DMS53 treated with DMSO at 0.1 percent for 48 hours (cell line): ENCODE results near the gene C9orf78.
"Not testable (repeated sequence)": the region's sequence is repeated elsewhere in the genome, so short reads cannot be mapped to it uniquely, and the experiment has no call there.

ENCODE experiments used
- DNase-seq: peaks from one replicate; lab custom pipeline; 2025; ENCODE audit not compliant: unreplicated experiment; lab: John Stamatoyannopoulos, UW

The C9orf78 gene

DNA sequence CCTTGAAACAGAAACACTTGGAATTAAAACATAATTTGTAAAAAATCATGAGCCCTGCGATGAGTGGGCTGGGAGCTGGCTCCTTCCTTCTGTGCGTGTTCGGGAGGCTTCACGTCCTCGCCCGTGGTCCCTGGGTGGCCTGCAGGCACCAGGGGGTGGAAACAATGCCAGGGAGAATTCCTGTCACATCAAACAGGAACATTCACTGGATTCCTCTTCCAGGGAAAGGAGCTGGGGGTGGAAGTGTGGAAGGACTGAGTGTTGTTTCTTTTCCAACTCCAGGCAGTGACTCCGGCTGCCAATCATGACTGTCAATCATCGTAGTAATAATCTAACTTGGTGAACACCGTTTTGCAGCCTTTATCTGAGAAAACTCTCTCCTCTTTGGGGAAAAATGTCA lies 21.4 kb downstream of the C9orf78 start:
- DNase-seq = no peak

DNA sequence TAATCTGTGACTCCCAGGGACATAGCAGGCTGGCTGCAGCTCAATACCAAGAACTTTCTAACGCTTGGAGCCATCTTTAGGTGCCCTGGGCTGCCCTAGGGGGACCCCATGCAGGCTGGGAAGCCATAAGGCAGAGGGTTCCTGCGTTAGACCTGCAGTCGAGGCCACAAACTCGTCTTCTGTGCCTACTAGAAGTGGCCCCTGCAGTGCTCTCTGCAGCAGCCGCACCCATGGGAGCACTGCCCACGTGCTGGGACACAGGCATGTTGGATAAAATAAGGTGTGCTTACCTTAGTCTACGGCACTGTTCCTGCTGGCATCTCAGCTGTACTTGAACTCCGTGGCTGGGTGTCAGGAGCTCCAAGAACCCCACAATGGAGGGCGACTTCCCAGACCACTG lies 22.7 kb downstream of the C9orf78 start:
- DNase-seq = no peak

DNA sequence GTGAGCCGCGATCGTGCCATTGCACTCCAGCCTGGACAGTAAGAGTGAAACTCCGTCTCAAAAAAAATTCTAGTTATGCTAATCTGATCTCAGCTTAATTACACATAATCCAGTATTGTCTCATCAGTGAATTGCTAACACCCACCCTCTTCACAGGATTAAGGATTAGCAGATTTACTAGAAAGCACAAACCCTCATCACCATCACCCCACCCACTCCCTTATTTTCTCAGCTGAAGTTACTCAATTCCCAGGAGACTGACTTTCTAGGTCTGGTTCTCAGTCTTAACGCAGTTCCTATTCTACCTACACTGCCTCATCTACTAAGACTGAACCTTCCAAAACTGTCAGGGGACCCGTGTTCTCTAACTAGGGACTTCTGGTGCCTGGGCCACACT lies 23.1 kb downstream of the C9orf78 start:
- no peak for DNase-seq

DNA sequence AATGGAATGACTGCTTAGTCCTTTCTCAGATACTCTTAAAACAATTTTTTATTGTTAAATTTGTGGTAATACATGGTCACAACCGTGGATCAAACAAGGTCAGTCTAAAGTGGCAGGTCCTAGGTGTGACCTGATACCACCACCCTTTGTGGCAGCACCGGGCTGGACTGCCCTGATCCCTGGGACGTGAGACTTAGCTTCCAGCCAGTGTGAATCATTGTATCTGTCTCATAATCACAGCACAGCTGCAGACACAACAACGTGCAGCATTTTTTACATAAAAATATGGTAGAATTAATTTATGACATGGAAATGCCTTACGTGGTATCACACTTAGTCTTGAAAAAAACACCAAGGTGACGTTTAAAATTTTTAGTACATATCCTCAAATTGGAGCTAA lies 24.3 kb downstream of the C9orf78 start:
- no peak for DNase-seq

DNA sequence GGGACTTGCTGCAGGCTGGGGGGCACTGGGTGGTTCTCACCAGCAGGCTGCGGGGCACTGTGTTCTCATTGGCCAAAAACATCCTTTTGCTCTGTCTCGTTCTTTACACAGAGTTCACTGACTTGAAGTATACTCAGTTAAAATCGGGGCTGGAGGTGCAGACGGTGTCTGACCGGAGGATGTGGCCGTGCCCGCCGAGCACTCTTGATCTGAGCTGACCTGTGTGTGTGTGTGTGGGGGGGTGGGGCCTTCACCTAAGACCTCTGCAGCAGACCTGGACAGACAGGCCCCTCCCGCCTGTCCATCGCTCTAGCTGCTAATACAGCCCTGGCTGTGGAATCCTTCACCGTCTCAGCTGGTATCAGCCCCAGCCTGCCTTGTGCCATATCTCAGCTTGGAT lies 25.0 kb downstream of the C9orf78 start:
- DNase-seq = no peak

DNA sequence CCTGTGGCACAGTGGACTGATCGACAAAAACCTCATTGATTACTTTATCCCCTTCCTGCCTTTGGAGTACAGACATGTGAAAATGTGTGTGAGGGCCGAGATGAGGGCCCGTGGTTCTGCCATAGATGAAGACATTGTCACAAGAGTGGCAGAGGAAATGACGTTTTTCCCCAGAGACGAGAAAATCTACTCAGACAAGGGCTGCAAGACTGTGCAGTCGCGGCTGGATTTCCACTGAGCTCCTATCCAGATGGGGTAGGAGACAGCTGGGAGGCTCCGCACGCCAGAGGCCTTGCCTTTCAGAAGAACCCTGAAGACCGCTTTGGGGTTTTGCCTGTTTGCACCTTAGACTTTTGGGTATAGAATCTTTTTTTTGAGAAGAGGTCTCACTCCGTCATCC lies 25.7 kb downstream of the C9orf78 start:
- DNase-seq = no peak

DNA sequence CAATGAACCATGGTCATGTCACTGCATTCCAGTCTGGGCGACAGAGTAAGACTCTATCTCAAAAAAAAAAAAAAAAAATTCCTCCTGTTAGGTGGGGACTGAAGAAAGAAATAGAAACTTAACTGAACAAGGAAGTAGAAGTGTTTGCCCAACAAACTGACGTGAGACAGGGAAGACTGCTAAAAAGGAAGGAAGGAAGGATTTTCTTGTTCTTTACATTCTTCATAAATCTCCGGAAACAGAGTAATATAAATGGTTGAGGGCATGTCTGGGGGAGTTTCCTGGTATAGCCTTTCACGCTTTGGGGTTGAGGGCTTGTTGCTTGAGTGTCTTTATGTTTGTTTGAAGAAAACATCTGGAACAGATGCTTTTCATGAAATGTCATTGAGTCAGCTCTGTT lies 29.0 kb downstream of the C9orf78 start:
- DNase-seq = no peak

DNA sequence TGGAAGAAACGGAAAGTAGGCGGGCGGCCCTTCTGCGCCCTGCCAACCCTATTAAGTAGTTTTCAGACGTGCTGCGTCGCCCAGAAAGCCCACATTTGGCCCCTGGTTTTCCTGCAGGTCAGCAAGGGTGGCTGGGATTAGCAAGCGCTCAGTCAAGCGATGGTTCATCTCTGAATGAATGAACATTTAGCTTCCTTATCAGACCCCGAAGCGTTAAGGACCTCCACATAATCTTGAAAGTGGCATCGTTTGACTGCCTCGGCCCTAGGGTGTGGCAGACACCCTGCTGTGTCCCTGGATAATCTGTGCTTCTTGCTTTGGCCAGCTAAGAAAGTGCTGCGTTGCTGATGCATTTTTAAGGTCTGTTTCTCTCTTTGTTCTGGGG lies 31.4 kb downstream of the C9orf78 start:
- DNase-seq = no peak

DNA sequence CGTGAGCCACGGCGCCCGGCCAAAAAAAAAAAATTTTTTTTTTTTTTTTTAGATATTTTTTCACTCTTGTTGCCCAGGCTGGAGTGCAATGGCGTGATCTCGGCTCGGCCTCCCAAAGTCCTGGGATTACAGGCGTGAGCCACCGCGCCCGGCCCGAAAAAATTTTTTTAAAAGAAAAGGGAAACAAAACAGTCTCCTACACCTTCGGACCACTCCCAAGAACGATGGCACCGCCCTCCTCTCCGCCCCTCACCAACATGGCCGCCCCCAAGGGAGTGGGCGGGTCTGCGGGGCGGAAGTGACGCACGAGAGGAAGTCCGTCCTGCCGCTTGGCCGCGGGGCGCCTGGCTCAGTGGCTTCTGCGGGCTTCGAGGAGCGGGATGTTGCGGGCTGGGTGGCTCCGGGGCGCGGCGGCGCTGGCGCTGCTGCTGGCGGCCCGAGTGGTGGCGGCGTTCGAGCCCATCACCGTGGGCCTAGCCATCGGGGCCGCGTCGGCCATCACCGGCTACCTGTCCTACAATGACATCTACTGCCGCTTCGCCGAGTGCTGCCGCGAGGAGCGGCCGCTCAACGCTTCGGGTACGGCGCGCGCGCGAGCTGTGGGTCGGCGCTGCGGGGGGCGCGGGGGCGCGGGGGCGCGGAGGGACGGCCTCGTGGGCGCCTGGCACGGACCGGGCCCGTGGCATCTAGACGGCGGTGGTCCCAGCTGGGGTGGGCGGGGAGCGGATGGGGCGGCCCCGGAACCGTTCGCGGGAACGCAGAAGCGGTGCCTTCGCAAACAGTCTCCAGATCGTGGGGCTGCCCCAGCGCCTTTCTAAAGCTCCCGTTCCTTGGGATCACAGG lies 32.0 kb downstream of the C9orf78 start, which contains the start of gene TOR1B:
Gene TOR1B, plus strand, starts transcription at position 352 of the 843 bp plus-strand sequence. Its CDS starts 29 bp downstream, at position 381.
- DNase-seq = peak; percentile 67

DNA sequence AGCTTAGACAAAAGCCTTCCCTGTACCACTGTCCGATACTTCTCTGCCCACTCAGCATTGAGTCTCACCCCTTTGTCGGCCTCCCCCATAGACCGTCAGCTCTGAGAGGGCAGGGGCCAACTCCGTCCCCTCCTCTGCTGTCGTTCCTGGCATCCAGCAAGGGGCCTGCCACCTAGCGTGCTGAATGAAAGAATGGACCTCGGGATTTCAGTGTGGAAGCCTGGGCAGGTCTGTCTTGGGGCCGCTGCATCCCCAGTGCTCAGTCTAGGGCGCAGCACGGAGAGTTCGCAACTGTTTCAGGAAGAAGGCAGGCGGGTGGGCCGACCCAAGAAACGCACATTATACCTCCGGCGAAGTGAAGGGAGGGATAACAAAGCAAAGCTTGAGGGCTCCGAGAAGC lies 33.6 kb downstream of the C9orf78 start:
- DNase-seq = no peak

DNA sequence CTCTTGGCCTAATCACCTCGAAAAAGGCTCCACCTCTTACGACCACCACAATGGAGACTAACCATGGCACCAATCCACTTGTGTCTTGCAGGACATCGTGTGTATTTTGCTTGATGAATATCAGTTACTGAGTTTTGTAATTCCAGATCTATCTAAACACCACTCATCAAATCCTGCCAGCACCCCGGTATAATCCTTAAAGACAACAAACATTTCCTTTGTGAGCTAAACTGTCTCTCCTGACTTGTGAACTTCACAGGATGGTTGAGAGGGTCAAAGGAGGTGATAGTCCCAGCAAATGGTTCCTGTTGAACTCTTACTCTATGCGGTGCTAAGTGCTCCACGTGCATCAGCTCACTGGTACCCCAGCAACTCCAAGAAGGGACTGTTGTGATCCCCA lies 36.1 kb downstream of the C9orf78 start:
- DNase-seq = no peak

DNA sequence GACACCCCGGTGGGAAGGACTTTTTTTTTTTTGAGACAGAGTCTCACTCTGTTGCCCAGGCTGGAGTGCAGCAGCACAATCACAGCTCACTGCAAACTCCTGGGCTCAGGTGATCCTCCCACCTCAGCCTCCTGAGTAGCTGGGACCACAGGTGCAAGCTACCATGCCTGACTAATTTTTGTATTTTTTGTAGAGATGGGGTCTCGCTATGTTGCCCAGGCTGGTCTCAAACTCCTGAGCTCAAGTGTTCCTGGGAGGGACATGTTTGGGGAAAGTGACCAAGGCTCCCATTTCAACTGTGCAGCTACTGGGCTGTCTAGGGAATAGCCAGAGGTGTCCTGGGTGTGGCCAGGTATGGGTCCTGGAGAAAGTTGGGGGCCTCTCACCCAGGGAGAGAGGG lies 39.0 kb downstream of the C9orf78 start:
- not testable (repeated sequence) for DNase-seq

DNA sequence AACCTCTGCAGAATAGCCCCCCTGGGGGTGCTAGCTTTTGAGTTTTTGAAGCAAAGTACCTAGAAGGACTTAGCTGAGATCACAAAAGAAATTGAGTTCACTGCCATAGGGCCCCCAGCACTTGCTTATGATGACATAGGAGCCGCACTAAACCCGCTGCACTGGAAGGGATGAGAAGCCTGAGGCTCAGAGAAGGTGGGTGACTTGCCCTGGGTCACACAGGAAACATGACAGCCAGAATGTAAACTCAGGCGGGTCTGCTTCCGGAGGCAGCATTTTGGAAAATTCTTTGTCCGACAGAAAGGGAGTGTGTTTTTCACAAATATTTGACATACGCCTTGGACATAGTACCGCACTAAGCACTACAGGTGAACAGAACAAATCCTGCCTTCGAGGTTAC lies 40.5 kb downstream of the C9orf78 start:
- DNase-seq = no peak

DNA sequence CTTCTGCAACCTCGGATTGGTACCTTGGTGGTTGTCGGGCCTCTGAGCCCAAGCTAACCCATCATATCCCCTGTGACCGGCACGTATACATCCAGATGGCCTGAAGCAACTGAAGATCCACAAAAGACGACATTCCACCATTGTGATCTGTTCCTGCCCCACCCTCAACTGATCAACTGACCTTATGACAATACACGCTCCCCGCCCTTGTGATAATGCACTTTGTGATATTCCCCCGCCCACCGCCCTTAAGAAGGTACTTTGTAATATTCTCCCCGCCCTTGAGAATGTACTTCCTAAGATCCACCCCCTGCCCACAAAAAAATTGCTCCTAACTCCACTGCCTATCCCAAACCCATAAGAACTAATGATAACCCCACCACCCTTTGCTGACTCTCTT lies 48.6 kb downstream of the C9orf78 start:
- no peak for DNase-seq

DNA sequence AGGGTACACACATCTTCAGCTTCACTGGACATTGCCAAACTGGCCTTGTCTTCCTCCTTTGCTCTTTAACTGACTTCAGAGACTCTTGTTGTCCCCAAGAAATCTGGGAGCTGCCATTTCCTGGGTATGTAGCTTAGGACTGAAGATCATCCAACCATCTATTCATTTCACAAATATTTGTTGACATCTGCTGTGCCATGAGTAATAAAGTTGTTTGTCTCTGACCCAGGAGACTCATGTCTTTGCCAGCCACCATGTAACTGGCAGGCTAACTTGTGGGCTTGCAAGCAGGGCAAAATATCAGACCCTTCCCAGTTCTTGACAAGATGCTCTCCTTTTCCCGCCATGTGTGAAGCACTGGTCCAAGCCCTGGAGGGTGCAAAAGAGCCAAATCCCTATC lies 49.2 kb downstream of the C9orf78 start:
- DNase-seq = no peak

DNA sequence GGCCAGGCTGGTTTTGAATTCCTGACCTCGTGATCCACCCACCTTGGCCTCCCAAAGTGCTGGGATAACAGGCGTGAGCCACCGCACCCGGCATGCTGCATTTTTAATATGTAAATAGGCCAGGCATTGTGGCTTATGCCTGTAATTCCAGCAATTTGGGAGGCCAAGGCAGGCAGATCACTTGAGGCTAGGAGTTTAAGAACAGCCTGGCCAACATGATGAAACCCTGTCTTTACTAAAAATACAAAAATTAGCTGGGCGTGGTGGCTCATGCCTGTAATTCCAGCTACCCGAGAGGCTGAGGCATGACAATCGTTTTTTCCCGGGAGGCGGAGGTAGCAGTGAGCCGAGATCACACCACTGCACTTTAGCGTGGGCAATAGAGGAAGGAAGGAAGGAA lies 50.1 kb downstream of the C9orf78 start:
- not testable (repeated sequence) for DNase-seq

DNA sequence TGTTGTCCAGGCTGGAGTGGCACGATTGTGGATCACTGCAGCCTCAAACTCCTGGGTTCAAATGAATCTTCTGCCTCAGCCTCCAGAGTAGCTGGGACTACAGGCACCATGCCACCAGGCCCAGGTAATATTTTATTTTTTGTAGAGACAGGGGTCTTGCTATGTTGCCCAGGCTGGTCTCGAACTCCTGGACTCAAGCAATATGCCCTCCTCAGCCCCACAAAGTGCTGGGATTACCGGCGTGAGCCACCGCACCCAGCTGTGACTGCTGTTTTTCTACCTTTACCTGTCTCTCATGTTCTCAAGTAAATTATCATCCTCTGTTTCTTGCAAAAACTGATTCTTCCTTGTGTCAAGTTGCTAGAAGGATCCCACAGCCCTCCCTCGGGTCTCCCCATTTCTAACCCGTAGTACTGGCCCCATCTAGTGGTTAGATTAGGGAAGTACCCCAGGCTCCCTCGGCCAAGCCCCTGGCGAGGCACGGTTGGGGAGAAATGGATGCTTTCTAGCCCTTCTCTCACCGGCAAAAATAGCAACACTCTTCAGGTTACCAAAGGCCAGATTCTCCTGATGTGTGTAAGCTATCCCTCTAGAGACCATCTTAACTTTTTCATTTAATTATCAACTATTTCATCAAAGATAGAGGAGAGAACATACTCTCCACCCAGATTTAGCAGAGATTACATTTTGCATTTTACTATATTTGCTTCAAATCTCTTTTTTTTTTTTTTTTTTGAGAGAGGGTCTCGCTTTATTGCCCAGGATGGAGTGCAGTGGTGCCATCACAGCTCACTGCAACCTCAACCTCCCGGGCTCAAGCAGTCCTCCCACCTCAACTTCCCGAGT lies 51.3 kb downstream of the C9orf78 start:
- DNase-seq = peak; percentile 68

DNA sequence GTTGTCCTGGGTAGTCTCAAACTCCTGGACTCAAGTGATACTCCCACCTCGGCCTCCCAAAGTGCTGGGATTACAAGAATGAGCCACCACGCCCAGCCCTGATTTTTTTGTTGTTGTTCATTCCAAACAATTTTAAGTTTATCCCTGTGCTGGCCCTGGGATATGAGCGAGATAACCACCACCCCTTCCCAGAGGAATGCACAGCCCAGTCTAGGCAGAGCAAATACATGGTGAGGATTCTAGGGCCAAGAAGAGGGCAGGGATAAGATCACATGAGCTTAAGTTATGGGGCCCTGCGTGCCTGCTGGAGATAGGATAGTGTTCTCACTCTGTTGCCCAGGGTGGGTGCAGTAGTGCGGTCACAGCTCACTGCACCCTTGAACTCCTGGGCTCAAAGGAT lies 53.1 kb downstream of the C9orf78 start:
- no peak for DNase-seq

DNA sequence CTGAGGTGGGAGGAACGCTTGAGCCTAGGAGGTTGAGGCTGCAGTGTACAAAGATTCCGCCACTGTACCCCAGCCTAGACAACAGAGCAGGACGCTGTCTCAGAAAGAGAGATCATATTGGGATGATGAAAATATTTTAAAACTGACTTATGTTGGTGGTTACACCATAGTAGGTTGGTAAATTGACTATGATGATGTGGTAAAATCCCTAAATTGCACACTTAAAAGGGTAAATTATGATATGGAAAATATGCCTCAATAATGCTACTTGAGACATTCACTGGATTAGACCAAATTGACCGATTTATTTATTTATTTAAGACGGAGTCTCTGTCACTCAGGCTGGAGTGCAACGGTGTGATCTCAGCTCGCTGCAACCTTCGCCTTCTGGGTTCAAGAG lies 53.9 kb downstream of the C9orf78 start:
- DNase-seq = no peak

DNA sequence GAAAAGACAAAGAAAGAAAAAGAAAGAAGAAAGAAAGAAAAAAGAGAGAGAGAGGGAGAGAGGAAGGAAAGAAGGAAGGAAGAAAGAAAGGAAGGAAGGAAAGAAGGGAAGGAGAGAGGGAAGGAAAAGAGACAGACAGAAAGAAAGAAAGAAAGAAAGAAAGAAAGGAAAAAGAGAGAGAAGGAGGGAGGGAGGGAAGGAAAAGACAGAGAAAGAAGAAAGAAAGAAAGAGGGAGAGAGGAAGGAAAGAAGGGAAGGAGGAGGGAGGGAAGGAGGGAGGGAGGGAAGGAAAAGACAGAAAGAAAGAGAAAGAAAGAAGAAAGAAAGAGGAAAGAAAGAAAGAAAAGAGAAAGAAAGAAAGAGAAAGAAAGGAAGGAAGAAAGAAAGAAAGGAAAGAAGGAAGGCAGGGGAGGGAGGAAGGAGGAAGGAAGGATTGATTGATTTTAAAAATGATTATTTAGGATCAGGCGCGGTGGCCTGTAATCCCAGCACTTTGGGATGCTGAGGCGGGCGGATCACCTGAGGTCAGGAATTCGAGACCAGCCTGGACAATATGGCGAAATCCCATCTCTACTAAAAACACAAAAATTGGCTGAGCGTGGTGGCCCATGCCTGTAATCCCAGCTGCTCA lies 55.4 kb downstream of the C9orf78 start:
- no peak for DNase-seq

DNA sequence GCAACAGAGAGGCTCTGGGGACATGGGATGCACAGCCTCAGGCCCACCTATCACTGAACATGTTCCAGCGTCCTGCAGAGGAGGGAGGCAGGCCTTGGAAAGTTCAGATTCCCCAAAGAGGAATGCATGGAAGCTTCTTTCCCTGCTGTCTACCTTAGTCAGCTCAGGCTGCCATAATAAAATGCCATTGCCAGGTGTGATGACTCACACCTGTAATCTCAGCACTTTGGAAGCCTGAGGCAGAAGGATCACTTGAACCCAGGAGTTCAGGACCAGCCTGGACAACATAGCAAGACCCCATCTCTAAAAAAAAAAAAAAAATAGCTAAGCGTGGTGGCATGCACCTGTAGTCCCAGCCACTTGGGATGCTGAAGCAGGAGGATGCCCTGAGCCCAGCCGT lies 56.6 kb downstream of the C9orf78 start:
- DNase-seq = no peak

DNA sequence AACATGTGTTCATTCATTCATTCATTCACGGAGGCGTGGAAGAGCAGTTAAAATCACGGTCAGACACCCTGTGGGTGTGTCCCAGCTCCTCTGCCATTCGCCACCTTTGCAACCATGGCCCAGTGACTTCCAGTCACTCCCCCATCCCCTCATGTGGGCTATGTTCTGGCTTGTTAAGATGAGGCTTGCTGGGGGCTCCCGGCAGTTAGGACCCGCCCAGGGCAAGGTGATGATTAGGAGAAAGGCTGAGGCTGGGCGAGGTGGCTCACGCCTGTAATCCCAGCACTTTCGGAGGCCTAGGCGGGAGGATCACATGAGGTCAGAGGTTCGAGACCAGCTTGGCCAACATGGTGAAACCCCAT lies 57.3 kb downstream of the C9orf78 start:
- DNase-seq = no peak
